GM12878 (cell line): ENCODE results near the gene ATP6V0E1. TPM values are rescaled to one million over a fixed set of nuclear protein-coding genes. Genes with fewer than 3 reads are reported as not detected.
A peak's percentile ranks its signal among the peaks of the same experiment; 100 is the strongest.

Experiments
- ATAC-seq: fragments of 200-7000 bp; cut with Tn5 transposase; 3 replicates; pipeline ENCODE4 v1.9.1; 2020; ENCODE audit warnings: mild to moderate bottlenecking, moderate library complexity
- BruUV-seq: library from RNA; stranded (reverse); fragments of 400-500 nt; replicated peaks from 2 replicates; lab custom pipeline; 2021; lab: Mats Ljungman, UMichigan
- CTCF ChIA-PET: fragments of 300-600 bp; sonication (Branson Sonifier 250); formaldehyde crosslinking; extraction: SDS; loops from one replicate; lab custom pipeline; 2021; ENCODE audit warnings: inconsistent platforms; lab: Yijun Ruan, JAX
- POLR2A ChIA-PET: fragments of 350-600 bp; formaldehyde crosslinking; extraction: SDS; loops from one replicate; lab custom pipeline; 2021; ENCODE audit warnings: inconsistent platforms; lab: Charles Lee
- RAD21 ChIA-PET: fragments of 300-600 bp; sonication (Branson Sonifier 250); formaldehyde crosslinking; loops from one replicate; lab custom pipeline; 2023; ENCODE audit warnings: antibody characterized with exemption; ENCODE audit not compliant: unreplicated experiment; lab: Charles Lee
- SMC1A ChIA-PET: fragments of 300-600 bp; sonication (Branson Sonifier 250); formaldehyde crosslinking; loops from one replicate; lab custom pipeline; 2023; ENCODE audit not compliant: unreplicated experiment, uncharacterized antibody; lab: Charles Lee
- DNase-seq: peaks from one replicate; pipeline ENCODE4 v3.0.0-alpha.2; 2011; ENCODE audit warnings: low read depth, low spot score
- FAIRE-seq: peaks from 3 replicates; lab custom pipeline; 2011; peaks lifted over from hg19 to GRCh38; lab: Jason Lieb, UNC
- H2AFZ ChIP-seq: 2 replicates; pipeline ENCODE4 v1.6.0; 2011; ENCODE audit warnings: low read depth, low read length, control low read depth; ENCODE audit not compliant: control insufficient read depth
- H3K27ac ChIP-seq: 2 replicates; pipeline ENCODE4 v1.5.1; 2011; ENCODE audit warnings: control low read depth; ENCODE audit not compliant: control insufficient read depth, insufficient read depth
- H3K27me3 ChIP-seq, 2 experiments: replicated peaks in 1 of 2; 2 replicates each; pipeline versions ENCODE4 v1.6.0 to v1.6.1; 2011; ENCODE audit warnings: low read length in 1 of 2; ENCODE audit not compliant: control insufficient read depth in 2 of 2, insufficient read depth in 2 of 2
- H3K36me3 ChIP-seq, 2 experiments: 2 replicates each; pipeline ENCODE4 v1.5.1; 2011; ENCODE audit warnings: low read length in 1 of 2; ENCODE audit not compliant: control insufficient read depth in 2 of 2, insufficient read depth in 2 of 2
- H3K4me1 ChIP-seq: 2 replicates; pipeline ENCODE4 v1.6.1; 2011; ENCODE audit warnings: mild to moderate bottlenecking, low read length, moderate library complexity, mixed read lengths; ENCODE audit not compliant: control insufficient read depth, insufficient read depth
- H3K4me2 ChIP-seq: 2 replicates; pipeline ENCODE4 v1.6.0; 2011; ENCODE audit warnings: control low read depth; ENCODE audit not compliant: control insufficient read depth, insufficient read depth
- H3K4me3 ChIP-seq: fragments of 200-600 bp; sonication (generic); 2 replicates; pipeline ENCODE4 v1.5.1; 2016
- H3K79me2 ChIP-seq: 2 replicates; pipeline ENCODE4 v1.6.0; 2011; ENCODE audit warnings: low read length; ENCODE audit not compliant: control insufficient read depth, insufficient read depth
- H3K9ac ChIP-seq: 2 replicates; pipeline ENCODE4 v1.8.0; 2011; ENCODE audit warnings: low read length, control low read depth, mixed read lengths; ENCODE audit not compliant: control insufficient read depth, insufficient read depth
- H3K9me3 ChIP-seq: replicated peaks from 3 replicates; pipeline ENCODE4 v1.5.1; 2011; ENCODE audit warnings: mild to moderate bottlenecking, low read length; ENCODE audit not compliant: control insufficient read depth, insufficient read depth
- H4K20me1 ChIP-seq: 2 replicates; pipeline ENCODE4 v1.6.0; 2011; ENCODE audit not compliant: control insufficient read depth, insufficient read depth
- CBX3 ChIP-seq: fragments of 200-600 bp; sonication (generic); IDR thresholded peaks from 2 replicates; pipeline ENCODE4 v1.6.1; 2016; ENCODE audit warnings: low read depth, borderline replicate concordance
- CBX5 ChIP-seq: sonication (generic); IDR thresholded peaks from 2 replicates; pipeline ENCODE4 v1.6.1; 2016; ENCODE audit warnings: low read depth, moderate library complexity, mild to moderate bottlenecking, inconsistent platforms
- EP300 ChIP-seq, 2 experiments: fragments of 150-350 bp in 1 of 2; IDR thresholded peaks; 2 replicates each; pipeline ENCODE4 v1.6.1; 2011 to 2012; ENCODE audit warnings: low read depth in 2 of 2, low read length in 2 of 2, borderline replicate concordance in 1 of 2, improper control_type of control experiment in 1 of 2, inconsistent platforms in 1 of 2; ENCODE audit not compliant: control insufficient read depth in 1 of 2
- ESRRA ChIP-seq: IDR thresholded peaks from 2 replicates; pipeline ENCODE4 v1.6.1; 2012; ENCODE audit warnings: mild to moderate bottlenecking, low read length, improper control_type of control experiment
- JUNB ChIP-seq: IDR thresholded peaks from 2 replicates; pipeline ENCODE4 v1.6.1; 2016; ENCODE audit warnings: antibody characterized with exemption, mild to moderate bottlenecking
- MEF2B ChIP-seq: fragments of 450-650 bp; IDR thresholded peaks from 2 replicates; pipeline ENCODE4 v1.6.1; 2018; ENCODE audit warnings: mild to moderate bottlenecking, moderate library complexity; ENCODE audit not compliant: partially characterized antibody, poor library complexity, severe bottlenecking
- NRF1 ChIP-seq: conservative IDR thresholded peaks from 2 replicates; pipeline ENCODE4 v1.6.1; 2011; ENCODE audit warnings: mild to moderate bottlenecking, low read depth, low read length, improper control_type of control experiment
- RB1 ChIP-seq: fragments of 450-650 bp; formaldehyde crosslinking; IDR thresholded peaks from 2 replicates; pipeline ENCODE4 v1.6.1; 2017; ENCODE audit warnings: mild to moderate bottlenecking, borderline replicate concordance
- SIX5 ChIP-seq: IDR thresholded peaks from 2 replicates; pipeline ENCODE4 v1.6.1; 2011; ENCODE audit warnings: mild to moderate bottlenecking, low read depth, low read length, moderate library complexity; ENCODE audit not compliant: severe bottlenecking
- TARDBP ChIP-seq: IDR thresholded peaks from 2 replicates; pipeline ENCODE4 v1.6.1; 2016; ENCODE audit warnings: borderline replicate concordance
- ZNF24 ChIP-seq: fragments of 450-650 bp; IDR thresholded peaks from 2 replicates; pipeline ENCODE4 v1.6.1; 2017; ENCODE audit warnings: antibody characterized with exemption, mild to moderate bottlenecking
- ZZZ3 ChIP-seq: IDR thresholded peaks from 2 replicates; pipeline ENCODE4 v1.6.1; 2011; ENCODE audit warnings: low read depth; ENCODE audit not compliant: control insufficient read depth, insufficient read length
- WGBS: methylation state at CpG from one replicate; pipeline ENCODE4 v1.1.6; 2016; ENCODE audit warnings: low lambda C conversion rate; ENCODE audit not compliant: insufficient replicate concordance, insufficient coverage; ENCODE audit errors: missing lambda C conversion rate; 5-methylcytosine and 5-hydroxymethylcytosine counted together
- in situ Hi-C: fragments of 300-500 bp; cut with MboI; formaldehyde crosslinking; loops from 9 replicates; pipeline ENCODE4 v1.14.3; 2018; ENCODE audit warnings: mixed read lengths
- intact Hi-C: fragments of 100-400 bp; cut with micrococcal nuclease; formaldehyde crosslinking; loops from one replicate; pipeline ENCODE4 v1.14.2; 2022; ENCODE audit not compliant: unreplicated experiment
- polyA plus RNA-seq, 11 experiments: library from polyadenylated mRNA; depleted of rRNA in 4 of 11; unstranded in 6 of 11; stranded (reverse) in 5 of 11; fragments of >200 nt; fragmentation: Nextera tagmentation in 4 of 11; fragmentation: Illumina TruSeq in 1 of 11; extraction: Ambion mirVana in 4 of 11; extraction: Trizol in 1 of 11; gene quantifications; 1 replicate in 1 of 11; 2 replicates in 10 of 11; pipeline versions ENCODE4 v1.2.1 to v1.2.3, GENCODE V29; 2011 to 2016; ENCODE audit warnings: inconsistent platforms in 2 of 11, missing spikeins in 2 of 11, low read depth in 1 of 11
- total RNA-seq, 4 experiments: library from RNA; depleted of rRNA in 3 of 4; stranded (reverse); fragments of >200 nt in 3 of 4; fragmentation: Illumina TruSeq in 1 of 4; extraction: Trizol in 1 of 4; gene quantifications; 2 replicates each; pipeline versions ENCODE4 v1.2.1 to v1.2.3, GENCODE V29; 2013 to 2021
- TF ChIP-seq, protein P1 (sequence below): fragments of 450-650 bp; IDR thresholded peaks from 2 replicates; pipeline ENCODE4 v1.6.1; 2014; ENCODE audit warnings: mild to moderate bottlenecking
- TF ChIP-seq, protein P2 (sequence below): fragments of 450-650 bp; IDR thresholded peaks from 2 replicates; pipeline ENCODE4 v1.6.1; 2018; ENCODE audit warnings: borderline replicate concordance, mild to moderate bottlenecking; ENCODE audit not compliant: partially characterized antibody

ATP6V0E1 gene
- total and polyA plus RNA-seq, 10 of the 15 experiments (the other 5 are each of a cell fraction or from before 2014, with no cell fraction given), result 143 to 787 (median 306) TPM

DNA sequence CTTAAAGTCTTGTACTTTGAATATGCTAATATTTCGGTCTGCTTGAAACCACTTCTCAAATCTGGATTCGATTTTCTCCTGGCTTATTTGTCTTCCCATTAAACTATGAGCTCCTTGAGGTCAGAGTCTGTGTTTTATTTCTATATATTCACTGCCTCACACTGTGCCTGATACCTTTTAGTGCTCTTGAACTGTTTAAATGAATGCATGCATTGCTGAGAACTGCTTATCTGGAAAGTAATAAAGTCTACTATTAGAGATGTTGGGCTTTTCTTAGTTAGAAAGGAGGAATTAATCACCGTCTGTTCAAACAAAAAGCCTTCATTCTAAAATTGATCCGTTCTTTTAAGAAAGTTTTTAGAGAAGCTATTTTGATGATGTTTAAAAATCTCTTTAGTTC is 78.6 kb downstream of the ATP6V0E1 start:
- Histone ChIP-seq H3K36me3 (no peaks in the 10 kb centered on the region; a peak in 1 of 4 replicates), H2AFZ (no peak overlapping the region), H3K4me3 (no peak overlapping the region), H3K79me2 (peaks cover 22% of the 10 kb centered on the region), H3K27ac (no peak overlapping the region), H3K4me1 (no peaks in the 10 kb centered on the region; the same call in 1 of the 2 replicates), H3K9me3 (no peaks in the 10 kb centered on the region), H3K27me3 (no peaks in the 10 kb centered on the region), H3K9ac (no peak overlapping the region), H4K20me1 (no peaks in the 10 kb centered on the region), H3K4me2 (no peak overlapping the region)
- POLR2A ChIA-PET, result interaction anchor here (0.6 kb wide), 1 partner anchor 30 kb away, joined by 3 read pairs; no protein-coding TSS in a partner anchor
- ATAC-seq (no peak), FAIRE-seq (no peak), DNase-seq (no peak)
- CTCF ChIA-PET, result interaction anchor here (0.6 to 1.2 kb wide), 3 partner anchors 27 to 78 kb away, joined by 3 to 5 read pairs (median 3); partner anchors contain the start of gene ATP6V0E1
- in situ Hi-C loops, result no loop called here
- SMC1A ChIA-PET, result interaction anchor here (0.8 to 3.1 kb wide), 4 partner anchors 10 to 78 kb away, joined by 3 to 22 read pairs (median 5); partner anchors contain the start of gene ATP6V0E1
- RAD21 ChIA-PET, result interaction anchor here (1.1 kb wide), 1 partner anchor 67 kb away, joined by 3 read pairs; no protein-coding TSS in a partner anchor
- no TSS peak for BruUV-seq
- TF ChIP-seq NRF1 (no peak), JUNB (no peak), TARDBP (no peak), CBX5 (no peak), RB1 (no peak), ZZZ3 (no peak), MEF2B (no peak)
- 75% methylated on average over 4 of the region's 4 CpGs for WGBS
- intact Hi-C loops, result no loop called here

- Histone ChIP-seq H3K9me3 (no peaks in the 10 kb centered on the region), H3K9ac (no peak overlapping the region), H3K36me3 (no peaks in the 10 kb centered on the region; a peak in 1 of 4 replicates), H3K4me1 (no peaks in the 10 kb centered on the region; the same call in 1 of the 2 replicates), H2AFZ (peak overlapping the region; percentile 49; the same call in 1 of the 2 replicates), H3K27ac (no peak overlapping the region), H3K4me3 (peak overlapping the region; percentile 43), H3K79me2 (peaks cover 10% of the 10 kb centered on the region), H3K27me3 (no peaks in the 10 kb centered on the region), H4K20me1 (no peaks in the 10 kb centered on the region), H3K4me2 (peak overlapping the region; percentile 63)
- in situ Hi-C loops, result no loop called here
- intact Hi-C loops, result no loop called here
- DNase-seq (no peak), FAIRE-seq (peak; percentile 56), ATAC-seq (peak; percentile 87)
- POLR2A ChIA-PET, result no interaction called here
- SMC1A ChIA-PET, result interaction anchor here (1.0 to 1.6 kb wide), 7 partner anchors 17 to 83 kb away, joined by 3 to 9 read pairs (median 3); partner anchors contain the start of gene ATP6V0E1
- CTCF ChIA-PET, result interaction anchor here (0.8 to 2.5 kb wide), 7 partner anchors 8 to 366 kb away, joined by 3 to 14 read pairs (median 3); partner anchors contain the start of genes ATP6V0E1 and BNIP1
- RAD21 ChIA-PET, result interaction anchor here (1.1 to 2.5 kb wide), 3 partner anchors 8 to 81 kb away, joined by 4 to 8 read pairs (median 7); partner anchors contain the start of gene ATP6V0E1
- BruUV-seq, result no TSS peak
- TF ChIP-seq ESRRA (no peak), CBX3 (no peak), SIX5 (no peak), ZNF24 (no peak), EP300 (IDR thresholded peaks at IDR 0.05; ENCODE audit: borderline replicate concordance in 1 of 2, control insufficient read depth in 1 of 2, low read depth in 2 of 2, low read length in 2 of 2) (no peak)
- TF ChIP-seq, protein P1, sequence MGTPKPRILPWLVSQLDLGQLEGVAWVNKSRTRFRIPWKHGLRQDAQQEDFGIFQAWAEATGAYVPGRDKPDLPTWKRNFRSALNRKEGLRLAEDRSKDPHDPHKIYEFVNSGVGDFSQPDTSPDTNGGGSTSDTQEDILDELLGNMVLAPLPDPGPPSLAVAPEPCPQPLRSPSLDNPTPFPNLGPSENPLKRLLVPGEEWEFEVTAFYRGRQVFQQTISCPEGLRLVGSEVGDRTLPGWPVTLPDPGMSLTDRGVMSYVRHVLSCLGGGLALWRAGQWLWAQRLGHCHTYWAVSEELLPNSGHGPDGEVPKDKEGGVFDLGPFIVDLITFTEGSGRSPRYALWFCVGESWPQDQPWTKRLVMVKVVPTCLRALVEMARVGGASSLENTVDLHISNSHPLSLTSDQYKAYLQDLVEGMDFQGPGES, result no peak
- TF ChIP-seq, protein P2, sequence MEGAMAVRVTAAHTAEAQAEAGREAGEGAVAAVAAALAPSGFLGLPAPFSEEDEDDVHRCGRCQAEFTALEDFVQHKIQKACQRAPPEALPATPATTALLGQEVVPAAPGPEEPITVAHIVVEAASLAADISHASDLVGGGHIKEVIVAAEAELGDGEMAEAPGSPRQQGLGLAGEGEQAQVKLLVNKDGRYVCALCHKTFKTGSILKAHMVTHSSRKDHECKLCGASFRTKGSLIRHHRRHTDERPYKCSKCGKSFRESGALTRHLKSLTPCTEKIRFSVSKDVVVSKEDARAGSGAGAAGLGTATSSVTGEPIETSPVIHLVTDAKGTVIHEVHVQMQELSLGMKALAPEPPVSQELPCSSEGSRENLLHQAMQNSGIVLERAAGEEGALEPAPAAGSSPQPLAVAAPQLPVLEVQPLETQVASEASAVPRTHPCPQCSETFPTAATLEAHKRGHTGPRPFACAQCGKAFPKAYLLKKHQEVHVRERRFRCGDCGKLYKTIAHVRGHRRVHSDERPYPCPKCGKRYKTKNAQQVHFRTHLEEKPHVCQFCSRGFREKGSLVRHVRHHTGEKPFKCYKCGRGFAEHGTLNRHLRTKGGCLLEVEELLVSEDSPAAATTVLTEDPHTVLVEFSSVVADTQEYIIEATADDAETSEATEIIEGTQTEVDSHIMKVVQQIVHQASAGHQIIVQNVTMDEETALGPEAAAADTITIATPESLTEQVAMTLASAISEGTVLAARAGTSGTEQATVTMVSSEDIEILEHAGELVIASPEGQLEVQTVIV, result no peak
These were observed 81.6 kb downstream of the ATP6V0E1 start for GRCh38 chr5:173065155-173065554.
